Activated CD4-positive, alpha-beta T cell treated with anti-CD3 and anti-CD28 coated beads for 4 hours (primary cell): ENCODE measurements around the gene KIF1B.
"Not testable (repeated sequence)": the region's sequence is repeated elsewhere in the genome, so short reads cannot be mapped to it uniquely, and the experiment has no call there.

Source experiments
- DNase-seq, 2 donors: peaks; one replicate each; pipeline ENCODE4 v3.0.0-alpha.2; 2020

Gene KIF1B

DNA sequence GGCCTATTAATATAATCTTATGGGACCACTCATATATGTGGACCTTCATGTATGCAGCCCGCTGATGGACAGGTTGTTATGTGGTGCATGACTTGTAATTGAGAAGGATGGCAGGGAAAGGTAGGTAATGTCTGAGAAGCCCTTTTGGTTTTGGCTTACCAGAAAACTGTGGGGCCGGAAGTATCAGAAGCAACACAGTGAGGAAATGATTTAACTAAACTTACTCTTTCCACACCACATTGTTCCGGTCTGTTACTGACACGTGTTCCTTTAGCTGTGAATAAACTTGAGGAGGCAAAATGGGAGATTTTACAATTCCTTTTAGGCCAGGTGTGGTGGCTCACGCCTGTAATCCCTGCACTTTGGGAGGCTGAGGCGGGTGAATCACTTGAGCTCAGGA lies 32.4 kb downstream of the KIF1B start:
- DNase-seq: no peak

DNA sequence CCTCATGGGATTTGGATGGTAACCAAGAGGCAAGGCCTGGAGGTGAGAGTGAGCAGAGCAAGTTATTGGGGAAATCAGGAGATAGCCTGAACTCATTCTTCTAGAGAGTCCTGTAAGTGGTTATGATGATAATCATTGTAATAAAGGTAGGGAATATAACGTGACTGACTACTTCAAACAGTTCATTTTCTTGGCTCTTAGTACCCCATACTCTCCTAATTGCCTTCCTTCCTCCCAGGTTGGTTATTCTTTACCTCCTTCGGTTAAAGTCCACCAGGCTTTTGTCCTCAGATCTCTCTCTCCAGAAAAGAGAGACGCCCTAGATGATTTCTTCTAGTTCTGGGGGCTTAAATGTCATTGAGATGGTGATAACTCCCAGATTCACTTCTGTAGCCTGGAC lies 35.3 kb downstream of the KIF1B start:
- no peak for DNase-seq

- DNase-seq: no peak
Observed at GRCh38 chr1:10249808-10250457, 39.6 kb downstream of the KIF1B start.

GRCh38 chr1:10250663-10251062 lies 40.3 kb downstream of the KIF1B start:
- no peak for DNase-seq

DNA sequence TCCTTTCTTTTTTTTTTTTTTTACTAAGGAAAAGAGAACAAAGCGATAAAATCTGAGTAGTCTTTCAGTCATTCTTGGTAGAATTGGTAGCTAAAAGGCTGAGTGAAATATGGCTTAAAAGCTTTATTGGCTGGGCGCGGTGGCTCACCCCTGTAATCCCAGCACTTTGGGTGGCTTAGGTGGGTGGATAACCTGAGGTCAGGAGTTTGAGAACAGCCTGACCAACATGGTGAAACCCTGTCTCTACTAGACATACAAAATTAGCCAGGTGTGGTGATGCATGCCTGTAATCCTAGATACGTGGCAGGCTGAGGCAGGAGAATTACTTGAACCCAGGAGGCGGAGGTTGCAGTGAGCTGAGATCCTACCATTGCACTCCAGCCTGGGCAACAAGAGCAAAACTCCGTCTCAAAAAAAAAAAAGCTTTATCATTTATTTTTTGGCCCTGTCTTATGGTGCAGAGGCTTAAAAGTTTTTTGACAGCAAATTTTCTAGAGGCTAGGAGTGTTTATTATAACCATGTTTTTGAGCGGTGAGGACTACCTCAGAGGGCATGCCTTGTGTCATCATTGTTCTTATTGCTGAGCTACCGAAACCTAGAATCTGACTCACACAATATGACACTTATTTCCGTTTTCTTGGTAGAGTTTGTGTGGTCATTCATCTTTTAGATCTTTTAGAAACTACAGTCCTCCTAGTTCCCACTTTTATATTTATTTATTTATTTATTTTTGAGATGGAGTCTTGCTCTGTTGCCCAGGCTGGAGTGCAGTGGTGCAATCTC lies 41.1 kb downstream of the KIF1B start:
- DNase-seq: not testable (repeated sequence)

DNA sequence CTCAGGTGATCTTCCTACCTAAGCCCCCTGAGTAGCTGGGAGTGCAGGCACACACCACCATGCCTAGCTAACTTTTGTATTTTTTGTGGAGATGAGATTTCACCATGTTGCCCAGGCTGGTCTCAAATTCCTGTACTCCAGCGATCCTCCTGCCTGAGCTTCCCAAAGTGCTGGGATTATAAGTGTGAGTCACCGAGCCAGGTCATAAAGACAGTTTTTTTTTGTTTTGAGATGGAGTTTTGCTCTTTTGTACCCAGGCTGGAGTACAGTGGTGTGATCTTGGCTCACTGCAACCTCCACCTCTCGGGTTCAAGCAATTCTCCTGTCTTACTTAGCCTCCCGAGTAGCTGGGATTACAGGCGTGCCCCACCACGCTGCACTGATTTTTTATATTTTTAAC lies 42.1 kb downstream of the KIF1B start:
- DNase-seq: no peak

DNA sequence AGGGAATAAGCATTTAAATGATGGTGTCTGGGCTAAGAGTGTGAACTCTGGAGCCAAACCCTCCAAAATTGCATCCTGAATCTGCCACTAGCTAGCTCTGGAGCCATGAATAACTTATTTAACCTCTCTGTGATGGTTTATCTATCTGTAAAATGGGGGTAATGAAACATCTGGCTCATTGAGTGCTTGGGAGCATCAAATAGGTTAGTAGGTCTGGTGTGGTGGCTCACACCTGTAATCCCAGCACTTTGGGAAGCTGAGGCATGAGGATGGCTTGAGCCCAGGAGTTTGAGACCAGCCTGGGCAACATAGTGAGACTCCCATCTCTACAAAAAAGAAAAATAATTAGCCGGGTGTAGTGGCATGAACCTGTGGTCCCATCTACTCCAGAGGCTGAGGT lies 42.8 kb downstream of the KIF1B start:
- no peak for DNase-seq

- no peak for DNase-seq
Observed at GRCh38 chr1:10253755-10254154, 43.4 kb downstream of the KIF1B start.

- DNase-seq: no peak
Observed at GRCh38 chr1:10257851-10258250, 47.5 kb downstream of the KIF1B start.

- not testable (repeated sequence) for DNase-seq
Observed at GRCh38 chr1:10259547-10259946, 49.2 kb downstream of the KIF1B start.

GRCh38 chr1:10263450-10264082 lies 53.2 kb downstream of the KIF1B start:
- no peak for DNase-seq

DNA sequence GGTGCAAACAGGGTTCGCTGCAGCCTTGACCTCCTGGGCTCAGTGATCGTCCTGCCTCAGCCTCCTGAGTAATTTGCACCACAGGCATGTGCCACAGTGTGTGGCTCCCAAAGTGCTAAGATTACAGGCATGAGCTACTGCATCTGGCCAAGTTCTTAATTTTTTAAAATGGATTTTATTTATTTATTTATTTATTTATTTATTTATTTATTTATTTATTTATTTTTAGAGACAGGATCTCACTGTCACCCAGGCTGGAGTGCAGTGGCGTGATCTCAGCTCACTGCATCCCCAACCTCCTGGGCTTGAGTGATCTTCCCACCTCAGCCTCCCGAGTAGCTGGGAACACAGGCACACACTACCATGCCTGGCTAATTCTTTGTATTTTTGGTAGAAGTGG lies 54.7 kb downstream of the KIF1B start:
- DNase-seq: no peak

DNA sequence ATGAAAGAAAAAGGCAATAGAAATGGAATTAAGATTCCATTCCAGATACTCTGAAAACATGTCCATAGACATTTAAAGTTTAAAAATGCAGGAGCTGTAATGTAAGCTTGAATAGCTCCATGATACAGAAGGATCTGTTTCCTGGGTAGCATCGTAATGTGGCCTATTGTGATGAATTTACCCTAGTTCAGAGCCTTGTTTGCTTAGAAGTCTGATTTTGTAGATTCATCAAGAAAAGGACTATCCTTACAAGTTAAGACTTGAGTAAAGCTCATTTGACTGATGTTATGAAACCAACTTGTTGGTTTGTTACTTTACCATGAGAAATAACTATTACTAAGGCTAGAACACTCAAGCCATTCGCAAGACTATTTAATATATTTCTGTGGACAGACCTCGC lies 55.5 kb downstream of the KIF1B start:
- no peak for DNase-seq

- no peak for DNase-seq
Observed at GRCh38 chr1:10267319-10267718, 56.9 kb downstream of the KIF1B start.

DNA sequence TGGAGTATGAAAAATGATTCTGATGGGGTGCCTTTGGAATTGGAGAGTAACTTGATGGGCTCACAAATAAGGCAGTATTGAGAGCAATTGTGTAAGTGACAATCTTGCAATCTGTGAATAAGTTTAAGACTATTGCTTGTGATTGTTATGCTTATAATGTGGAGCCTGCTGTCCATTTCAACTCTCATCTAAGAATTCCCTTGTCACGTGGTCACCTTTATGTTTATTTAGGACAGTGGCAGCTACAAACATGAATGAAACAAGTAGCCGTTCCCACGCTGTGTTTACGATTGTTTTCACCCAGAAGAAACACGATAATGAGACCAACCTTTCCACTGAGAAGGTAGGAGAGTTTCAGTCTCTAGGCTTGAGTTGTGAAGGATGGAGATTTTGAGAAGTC lies 57.6 kb downstream of the KIF1B start:
- no peak for DNase-seq

GRCh38 chr1:10271090-10271489 lies 60.7 kb downstream of the KIF1B start:
- no peak for DNase-seq

GRCh38 chr1:10271869-10272268 lies 61.5 kb downstream of the KIF1B start:
- DNase-seq: no peak

DNA sequence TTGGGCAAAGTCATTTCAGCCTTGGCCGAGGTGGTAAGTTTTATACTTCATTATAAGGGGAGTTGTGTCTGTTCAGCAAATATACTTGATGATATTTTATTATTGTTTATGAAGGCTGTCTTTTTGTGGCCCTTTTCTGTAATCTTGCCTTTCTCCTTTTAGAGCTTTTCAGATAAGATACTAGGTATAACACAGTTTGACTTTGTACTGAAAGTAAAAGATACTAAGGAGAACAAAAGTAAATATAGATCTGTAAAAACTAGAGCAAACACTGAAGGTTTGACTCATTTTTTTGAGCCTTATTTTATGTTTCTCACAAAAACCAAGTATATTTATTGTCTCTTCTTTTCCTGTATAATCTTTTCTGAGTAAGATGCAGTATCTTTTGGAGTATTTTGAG lies 61.9 kb downstream of the KIF1B start:
- no peak for DNase-seq

- no peak for DNase-seq
Observed at GRCh38 chr1:10278880-10279279, 68.5 kb downstream of the KIF1B start.

- no peak for DNase-seq
Observed at GRCh38 chr1:10280439-10281350, 70.3 kb downstream of the KIF1B start.

DNA sequence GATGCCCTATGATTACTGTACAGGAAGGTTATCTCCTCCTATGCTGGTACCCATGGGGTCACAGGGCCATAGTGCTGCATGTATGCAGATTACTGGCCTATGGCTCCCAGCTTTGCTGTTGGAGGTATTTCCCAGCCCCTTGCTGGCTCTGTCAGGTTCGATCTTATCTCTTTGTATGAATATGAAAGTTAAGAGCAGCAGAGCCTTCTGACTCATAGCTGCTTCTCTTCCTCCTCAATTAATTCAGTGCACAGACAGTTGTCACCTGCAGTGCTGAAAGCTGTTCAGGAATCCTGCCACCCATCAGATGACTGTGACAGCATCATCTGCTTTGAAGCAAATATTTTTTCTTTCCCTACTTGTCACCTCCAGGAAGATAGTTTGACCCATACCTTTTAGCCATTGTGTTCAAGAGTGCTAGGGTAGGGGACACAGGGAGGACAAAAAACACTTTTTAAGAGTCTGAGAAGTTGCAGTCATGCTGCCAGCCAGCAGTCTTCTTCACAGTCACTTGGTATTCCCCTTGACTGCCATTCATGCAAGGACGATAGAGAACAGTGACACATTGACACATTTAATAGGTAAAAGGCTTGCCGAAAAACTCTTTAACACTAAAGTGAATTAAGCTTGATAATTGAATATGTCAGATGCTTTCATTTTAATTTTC lies 73.1 kb downstream of the KIF1B start:
- DNase-seq: no peak

GRCh38 chr1:10286244-10286643 lies 75.9 kb downstream of the KIF1B start:
- DNase-seq: no peak
